UCSD-AML1 (cell line): ENCODE results near the gene KRTAP12-4.
"Not testable (repeated sequence)": the region's sequence is repeated elsewhere in the genome, so short reads cannot be mapped to it uniquely, and the experiment has no call there.

Experiments used
- DNase-seq: peaks from one replicate; lab custom pipeline; 2025; ENCODE audit not compliant: unreplicated experiment; lab: John Stamatoyannopoulos, UW

The KRTAP12-4 gene

DNA sequence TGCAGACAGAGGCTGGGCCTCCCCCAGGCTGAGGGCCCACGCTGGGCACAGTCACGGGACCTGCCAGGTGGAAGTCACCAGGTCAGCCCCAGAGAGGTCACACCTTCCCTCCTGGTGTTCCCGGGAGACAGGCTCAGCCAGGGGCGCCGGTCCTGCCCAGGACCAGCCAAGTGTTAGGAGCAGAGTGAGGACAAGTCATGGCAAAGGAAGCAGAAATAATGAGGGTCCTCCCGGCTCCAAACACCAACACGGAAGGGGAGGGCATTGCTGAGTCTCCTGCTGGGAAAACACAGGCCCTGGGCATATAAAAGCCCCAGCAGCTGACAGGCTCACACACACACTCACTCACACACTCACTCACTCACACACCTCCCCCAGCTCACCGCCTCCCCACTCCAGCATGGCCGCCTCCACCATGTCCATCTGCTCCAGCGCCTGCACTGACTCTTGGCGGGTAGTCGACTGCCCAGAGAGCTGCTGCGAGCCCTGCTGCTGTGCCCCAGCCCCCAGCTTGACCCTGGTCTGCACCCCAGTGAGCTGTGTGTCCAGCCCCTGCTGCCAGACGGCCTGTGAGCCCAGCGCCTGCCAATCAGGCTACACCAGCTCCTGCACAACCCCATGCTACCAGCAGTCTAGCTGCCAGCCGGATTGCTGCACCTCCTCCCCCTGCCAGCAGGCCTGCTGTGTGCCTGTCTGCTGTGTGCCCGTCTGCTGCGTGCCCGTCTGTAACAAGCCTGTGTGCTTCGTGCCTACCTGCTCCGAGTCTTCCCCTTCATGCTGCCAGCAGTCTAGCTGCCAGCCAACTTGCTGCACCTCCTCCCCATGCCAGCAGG lies 17.2 kb downstream of the KRTAP12-4 start, which contains the start of gene KRTAP10-10:
KRTAP10-10 (plus strand) TSS at position 339 of the 833 bp plus-strand sequence; CDS start at position 401, 62 bp downstream.
- DNase-seq = no peak

- DNase-seq = no peak
Observed at GRCh38 chr21:44636209-44637017, 18.0 kb downstream of the KRTAP12-4 start.

- DNase-seq = no peak
Observed at GRCh38 chr21:44632067-44632466, 22.4 kb downstream of the KRTAP12-4 start.

DNA sequence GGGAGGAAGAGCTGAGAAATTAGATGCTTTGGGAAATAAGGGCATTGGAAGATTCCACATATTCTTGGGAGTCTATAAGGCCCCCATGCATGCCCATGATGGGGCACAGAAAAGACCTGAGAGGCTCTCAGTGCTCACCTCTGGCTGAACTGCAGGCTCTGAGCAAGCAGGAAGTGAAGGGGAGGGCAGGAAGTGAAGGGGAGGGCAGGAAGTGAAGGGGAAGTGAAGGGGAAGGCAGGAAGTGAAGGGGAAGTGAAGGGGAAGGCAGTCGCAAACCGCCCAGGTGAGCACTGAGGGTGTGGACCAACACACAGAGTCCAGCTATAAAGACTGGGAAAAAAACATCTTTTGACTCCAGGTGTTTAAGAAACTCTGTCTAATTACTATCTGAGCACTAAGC lies 24.0 kb downstream of the KRTAP12-4 start:
- DNase-seq = no peak

GRCh38 chr21:44628707-44629391 lies 25.6 kb downstream of the KRTAP12-4 start:
- no peak for DNase-seq

- not testable (repeated sequence) for DNase-seq
Observed at GRCh38 chr21:44627831-44628233, 26.6 kb downstream of the KRTAP12-4 start.

- not testable (repeated sequence) for DNase-seq
Observed at GRCh38 chr21:44627181-44627822, 27.2 kb downstream of the KRTAP12-4 start.

GRCh38 chr21:44626673-44627143 lies 27.8 kb downstream of the KRTAP12-4 start, which contains the start of gene KRTAP10-9:
TSS of gene KRTAP10-9 (plus strand) at chr21:44627093. CDS start at chr21:44627172, 79 bp downstream.
- DNase-seq = no peak

GRCh38 chr21:44626262-44626661 lies 28.2 kb downstream of the KRTAP12-4 start:
- no peak for DNase-seq

GRCh38 chr21:44625756-44626155 lies 28.7 kb downstream of the KRTAP12-4 start:
- DNase-seq = no peak

GRCh38 chr21:44623575-44623974 lies 30.9 kb downstream of the KRTAP12-4 start:
- DNase-seq = no peak

- no peak for DNase-seq
Observed at GRCh38 chr21:44619886-44620285, 34.6 kb downstream of the KRTAP12-4 start.

GRCh38 chr21:44618909-44619308 lies 35.5 kb downstream of the KRTAP12-4 start:
- no peak for DNase-seq

DNA sequence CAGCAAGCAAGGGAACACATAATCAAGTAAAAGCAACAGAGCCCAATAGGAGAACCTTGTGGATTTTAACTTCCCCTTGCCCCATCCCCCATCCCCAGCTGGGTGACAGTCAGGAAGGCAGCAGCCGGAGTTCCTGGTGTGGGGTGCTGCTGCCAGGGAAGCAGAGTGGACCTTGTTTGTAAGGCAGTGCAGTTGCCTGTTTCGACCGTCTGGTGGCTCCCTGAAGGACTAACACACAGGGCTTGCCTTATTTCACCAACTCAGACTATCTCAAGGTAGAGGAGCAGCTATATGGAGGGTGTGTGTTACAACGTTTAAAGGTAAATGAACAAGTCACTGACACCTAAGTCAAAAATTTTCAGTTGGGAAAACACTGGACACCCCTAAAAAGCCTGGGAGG lies 36.0 kb downstream of the KRTAP12-4 start:
- peak; percentile 65 for DNase-seq

- DNase-seq = no peak
Observed at GRCh38 chr21:44617071-44617501, 37.4 kb downstream of the KRTAP12-4 start.

- DNase-seq = no peak
Observed at GRCh38 chr21:44616591-44616926, 37.9 kb downstream of the KRTAP12-4 start.

- no peak for DNase-seq
Observed at GRCh38 chr21:44615911-44616590, 38.4 kb downstream of the KRTAP12-4 start.

GRCh38 chr21:44615466-44615865 lies 39.0 kb downstream of the KRTAP12-4 start:
- DNase-seq = no peak

DNA sequence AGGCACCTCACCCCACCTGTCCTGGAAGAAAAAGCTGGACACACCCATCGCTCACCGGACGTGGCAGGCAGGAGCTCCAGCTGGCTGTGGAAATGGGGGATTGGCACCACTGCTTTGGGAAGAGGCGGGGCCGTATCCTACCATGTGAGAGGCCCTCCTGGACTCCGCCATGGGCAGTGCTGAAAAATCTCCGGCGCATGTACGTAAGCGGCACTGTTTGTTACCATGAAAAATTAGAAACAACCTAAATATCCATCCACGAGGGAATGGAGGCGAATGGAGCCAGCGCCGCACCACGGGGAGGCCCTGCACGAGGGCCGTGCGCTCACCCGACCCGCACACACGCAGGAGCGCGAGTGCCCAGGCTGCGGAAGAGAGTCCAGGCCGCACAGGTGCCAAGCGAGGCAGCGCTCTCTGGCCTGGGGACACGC lies 39.5 kb downstream of the KRTAP12-4 start:
- no peak for DNase-seq

GRCh38 chr21:44614161-44614631 lies 40.3 kb downstream of the KRTAP12-4 start:
- no peak for DNase-seq
